Vagina (tissue), 2 donors: ENCODE measurements around the gene FYCO1. TPM values are rescaled to one million over a fixed set of nuclear protein-coding genes. Genes with fewer than 3 reads are reported as not detected.
"Not testable (repeated sequence)": the region's sequence is repeated elsewhere in the genome, so short reads cannot be mapped to it uniquely, and the experiment has no call there.

Experiments
- DNase-seq, 2 donors: peaks; one replicate each; pipeline ENCODE4 v3.0.0-alpha.2; 2017; ENCODE audit errors: extremely low spot score in 2 of 2
- H3K27ac ChIP-seq: fragments of 200-600 bp; sonication (generic); one replicate; pipeline ENCODE4 v1.5.1; 2019
- H3K27me3 ChIP-seq: fragments of 200-600 bp; sonication (generic); one replicate; pipeline ENCODE4 v1.5.1; 2019
- H3K36me3 ChIP-seq, 2 donors: fragments of 200-600 bp; sonication (generic); one replicate each; pipeline ENCODE4 v1.5.1; 2017 to 2019
- H3K4me1 ChIP-seq: fragments of 200-600 bp; sonication (generic); one replicate; pipeline ENCODE4 v1.5.1; 2019
- H3K4me3 ChIP-seq, 2 donors: fragments of 200-600 bp; sonication (generic); 1 replicate in 1 of 2; 2 replicates in 1 of 2; pipeline ENCODE4 v1.5.1; 2016 to 2019
- H3K9me3 ChIP-seq: fragments of 200-600 bp; sonication (generic); one replicate; pipeline ENCODE4 v1.5.1; 2019
- CTCF ChIP-seq, 3 experiments: fragments of 450-650 bp in 2 of 3; fragments of 200-600 bp in 1 of 3; sonication (generic) in 1 of 3; IDR thresholded peaks; one replicate each; pipeline ENCODE4 v1.5.1; 2017 to 2019; ENCODE audit warnings: antibody characterized with exemption in 3 of 3, mild to moderate bottlenecking in 2 of 3, moderate library complexity in 2 of 3
- POLR2A ChIP-seq, 2 donors: fragments of 450-650 bp; IDR thresholded peaks; one replicate each; pipeline ENCODE4 v1.6.1; 2017; ENCODE audit warnings: antibody characterized with exemption in 2 of 2, mild to moderate bottlenecking in 2 of 2, moderate library complexity in 2 of 2
- POLR2AphosphoS5 ChIP-seq, 2 donors: sonication (generic); formaldehyde crosslinking; IDR thresholded peaks; one replicate each; pipeline ENCODE4 v1.9.0; 2017; ENCODE audit warnings: antibody characterized with exemption in 2 of 2, mild to moderate bottlenecking in 2 of 2, low read depth in 1 of 2; ENCODE audit not compliant: insufficient read depth in 1 of 2
- intact Hi-C: fragments of 100-400 bp; cut with DNase I; formaldehyde crosslinking; loops from one replicate; pipeline ENCODE4 v1.15.1; 2023
- total RNA-seq: library from RNA; depleted of rRNA; stranded (reverse); fragments of >200 nt; gene quantifications from one replicate; pipeline ENCODE4 v1.2.3, GENCODE V29; 2016

FYCO1 gene
- total RNA-seq: 45.7 TPM

GRCh38 chr3:45995236-45996192 lies at the start of gene FYCO1:
Gene FYCO1, minus strand, starts transcription at chr3:45995824. Its CDS starts 10,914 bp downstream, at chr3:45984910.
- H3K4me1 ChIP-seq: peaks cover 42% of the 10 kb centered on the region
- intact Hi-C loops: no loop called here

GRCh38 chr3:46038916-46039315 lies 43.3 kb upstream of the FYCO1 start:
- TF ChIP-seq POLR2AphosphoS5 (IDR thresholded peaks at IDR 0.05; ENCODE audit: insufficient read depth in 1 of 2, low read depth in 1 of 2): no peak
- no peak for TF ChIP-seq POLR2A (IDR thresholded peaks at IDR 0.05)
- no peak for TF ChIP-seq CTCF (IDR thresholded peaks at IDR 0.05)
- no peaks in the 10 kb centered on the region for H3K36me3 ChIP-seq
- H3K9me3 ChIP-seq: no peaks in the 10 kb centered on the region
- no peaks in the 10 kb centered on the region for H3K27me3 ChIP-seq
- intact Hi-C loops: no loop called here
- no peak for DNase-seq
- no peaks in the 10 kb centered on the region for H3K4me1 ChIP-seq
- no peak overlapping the region for H3K4me3 ChIP-seq
- H3K27ac ChIP-seq: no peak overlapping the region

More at GRCh38 chr3:45995236-45996192, at the start of gene FYCO1:
- Histone ChIP-seq H3K9me3 (no peaks in the 10 kb centered on the region), H3K27me3 (no peaks in the 10 kb centered on the region), H3K4me3 (peak within 1 kb of the TSS; percentile 69 to 94), H3K36me3 (no peaks in the 10 kb centered on the region), H3K27ac (peak within 1 kb of the TSS; percentile 97)
- TF ChIP-seq POLR2A (IDR thresholded peaks at IDR 0.05): peak in 1 of 2 donors; percentile 60
- TF ChIP-seq POLR2AphosphoS5 (IDR thresholded peaks at IDR 0.05; ENCODE audit: insufficient read depth in 1 of 2, low read depth in 1 of 2): peak; percentile 47 to 90
- no peak for TF ChIP-seq CTCF (IDR thresholded peaks at IDR 0.05)
- DNase-seq: peak in 1 of 2 donors; percentile 92

GRCh38 chr3:46038071-46038470 lies 42.4 kb upstream of the FYCO1 start:
- H3K9me3 ChIP-seq, intact Hi-C loops, H3K4me1 ChIP-seq, DNase-seq, H3K27me3 ChIP-seq, H3K4me3 ChIP-seq, H3K36me3 ChIP-seq, H3K27ac ChIP-seq: not testable (repeated sequence)

GRCh38 chr3:46036191-46036590 lies 40.6 kb upstream of the FYCO1 start:
- DNase-seq: no peak
- Histone ChIP-seq H3K4me1 (no peaks in the 10 kb centered on the region), H3K36me3 (no peaks in the 10 kb centered on the region), H3K27me3 (no peaks in the 10 kb centered on the region), H3K27ac (no peak overlapping the region), H3K9me3 (no peaks in the 10 kb centered on the region), H3K4me3 (no peak overlapping the region)
- intact Hi-C loops: no loop called here
- TF ChIP-seq POLR2A (IDR thresholded peaks at IDR 0.05) (no peak), POLR2AphosphoS5 (IDR thresholded peaks at IDR 0.05; ENCODE audit: insufficient read depth in 1 of 2, low read depth in 1 of 2) (no peak), CTCF (IDR thresholded peaks at IDR 0.05) (no peak)

- Histone ChIP-seq H3K4me3 (no peak overlapping the region), H3K4me1 (no peaks in the 10 kb centered on the region), H3K36me3 (no peaks in the 10 kb centered on the region), H3K9me3 (no peaks in the 10 kb centered on the region), H3K27ac (no peak overlapping the region), H3K27me3 (no peaks in the 10 kb centered on the region)
- intact Hi-C loops: no loop called here
- TF ChIP-seq CTCF (IDR thresholded peaks at IDR 0.05) (no peak), POLR2A (IDR thresholded peaks at IDR 0.05) (no peak), POLR2AphosphoS5 (IDR thresholded peaks at IDR 0.05; ENCODE audit: insufficient read depth in 1 of 2, low read depth in 1 of 2) (no peak)
- DNase-seq: no peak
Measured at GRCh38 chr3:46031747-46032146, 36.1 kb upstream of the FYCO1 start.
